K562 (cell line): ENCODE data around the gene PEX10. TPM values are rescaled to one million over a fixed set of nuclear protein-coding genes. Genes with fewer than 3 reads are reported as not detected.

Experiments used
- ATAC-seq: fragments of 200-7000 bp; cut with Tn5 transposase; 3 replicates; pipeline ENCODE4 v1.9.1; 2020; ENCODE audit warnings: moderate library complexity
- BruUV-seq: library from RNA; stranded (reverse); fragments of 400-500 nt; replicated peaks from 2 replicates; lab custom pipeline; 2021; lab: Mats Ljungman, UMichigan
- CTCF ChIA-PET: fragments of 300-600 bp; formaldehyde crosslinking; extraction: SDS; loops from one replicate; lab custom pipeline; 2021; ENCODE audit warnings: low intra/inter-chr PET ratio; lab: Yijun Ruan, JAX
- POLR2A ChIA-PET: fragments of 300-600, 350-650 bp; sonication (Branson Sonifier 250); formaldehyde crosslinking; extraction: SDS; loops from one replicate; lab custom pipeline; 2021; ENCODE audit warnings: antibody characterized with exemption, inconsistent platforms; lab: Yijun Ruan, JAX
- DNase-seq, 4 experiments: peaks; one replicate each; pipeline versions ENCODE4 v3.0.0 to v3.0.0-alpha.2; 2011 to 2018; ENCODE audit warnings: low spot score in 3 of 4, mixed read lengths in 3 of 4; ENCODE audit errors: extremely low read depth in 1 of 4
- FAIRE-seq: peaks from 2 replicates; lab custom pipeline; 2011; peaks lifted over from hg19 to GRCh38; lab: Jason Lieb, UNC
- H2AFZ ChIP-seq: 2 replicates; pipeline ENCODE4 v1.6.0; 2011; ENCODE audit warnings: low read depth, low read length, control low read depth, inconsistent platforms
- H3K27ac ChIP-seq: fragments of 200-600 bp; 3 replicates; pipeline ENCODE4 v1.8.0; 2011; ENCODE audit warnings: low read depth, mild to moderate bottlenecking, control low read depth, inconsistent platforms, low read length, moderate library complexity, mixed read lengths; ENCODE audit errors: extremely low read depth
- H3K27me3 ChIP-seq, 2 experiments: fragments of 300-600 bp in 1 of 2; 2 replicates in 1 of 2; 3 replicates in 1 of 2; pipeline versions ENCODE4 v1.6.0 to v1.8.0; 2011; ENCODE audit warnings: inconsistent platforms in 2 of 2, low read length in 2 of 2, mild to moderate bottlenecking in 1 of 2, mixed read lengths in 1 of 2, moderate library complexity in 1 of 2; ENCODE audit not compliant: control insufficient read depth in 2 of 2, insufficient read depth in 2 of 2
- H3K36me3 ChIP-seq: fragments of 300-600 bp; 3 replicates; pipeline ENCODE4 v1.8.0; 2011; ENCODE audit warnings: mild to moderate bottlenecking, low read length, inconsistent platforms; ENCODE audit not compliant: control insufficient read depth, insufficient read depth
- H3K4me1 ChIP-seq, 2 experiments: fragments of 200-600 bp in 1 of 2; replicated peaks in 1 of 2; 2 replicates in 1 of 2; 3 replicates in 1 of 2; pipeline versions ENCODE4 v1.5.1 to v1.8.0; 2011; ENCODE audit warnings: inconsistent platforms in 2 of 2, low read length in 2 of 2, mild to moderate bottlenecking in 1 of 2, mixed read lengths in 1 of 2, moderate library complexity in 1 of 2; ENCODE audit not compliant: control insufficient read depth in 2 of 2, insufficient read depth in 2 of 2
- H3K4me2 ChIP-seq: 2 replicates; pipeline ENCODE4 v1.6.1; 2011; ENCODE audit warnings: low read length, control low read depth, inconsistent platforms, mixed read lengths; ENCODE audit not compliant: insufficient read depth
- H3K4me3 ChIP-seq: fragments of 200-600 bp; sonication (generic), shearing (Covaris generic); 2 replicates; pipeline ENCODE4 v1.5.1; 2016; ENCODE audit warnings: control low read depth, inconsistent platforms
- H3K79me2 ChIP-seq: fragments of 200-600 bp; 3 replicates; pipeline ENCODE4 v1.8.0; 2011; ENCODE audit warnings: low read length, inconsistent platforms; ENCODE audit not compliant: control insufficient read depth, insufficient read depth
- H3K9ac ChIP-seq, 2 experiments: 2 replicates each; pipeline versions ENCODE4 v1.6.0 to v1.6.1; 2011; ENCODE audit warnings: low read depth in 2 of 2, low read length in 2 of 2, control low read depth in 1 of 2, inconsistent platforms in 1 of 2, mild to moderate bottlenecking in 1 of 2, mixed read lengths in 1 of 2; ENCODE audit not compliant: insufficient read depth in 1 of 2
- H3K9me1 ChIP-seq: one replicate; pipeline ENCODE4 v1.6.0; 2011; ENCODE audit warnings: inconsistent platforms, mild to moderate bottlenecking, low read length, moderate library complexity; ENCODE audit not compliant: control insufficient read depth, insufficient read depth
- H3K9me3 ChIP-seq: replicated peaks from 2 replicates; pipeline ENCODE4 v1.5.1; 2011; ENCODE audit warnings: low read depth, low read length, inconsistent platforms; ENCODE audit not compliant: control insufficient read depth, insufficient read depth
- H4K20me1 ChIP-seq: replicated peaks from 2 replicates; pipeline ENCODE4 v1.6.1; 2011; ENCODE audit warnings: low read length, inconsistent platforms, mixed read lengths; ENCODE audit not compliant: control insufficient read depth, insufficient read depth
- ASH1L ChIP-seq: fragments of 450-650 bp; IDR thresholded peaks from 2 replicates; pipeline ENCODE4 v1.6.1; 2018; ENCODE audit warnings: borderline replicate concordance, mild to moderate bottlenecking, low read depth; ENCODE audit not compliant: partially characterized antibody
- GABPB1 ChIP-seq: sonication (generic); formaldehyde crosslinking; IDR thresholded peaks from 2 replicates; pipeline ENCODE4 v1.8.0; 2022; ENCODE audit warnings: mild to moderate bottlenecking, missing genetic modification reagents
- JUNB ChIP-seq: fragments of 450-650 bp; formaldehyde crosslinking; conservative IDR thresholded peaks from 2 replicates; pipeline ENCODE4 v1.4.0; 2020; ENCODE audit warnings: mild to moderate bottlenecking
- KAT8 ChIP-seq: fragments of 450-650 bp; IDR thresholded peaks from 2 replicates; pipeline ENCODE4 v1.6.1; 2016; ENCODE audit warnings: low read depth, mild to moderate bottlenecking
- PATZ1 ChIP-seq: fragments of 250-450 bp; sonication (Bioruptor Pico); IDR thresholded peaks from 2 replicates; pipeline ENCODE4 v1.5.0; 2020; ENCODE audit warnings: mild to moderate bottlenecking, borderline replicate concordance
- THRB ChIP-seq: fragments of 450-650 bp; formaldehyde crosslinking; conservative IDR thresholded peaks from 2 replicates; pipeline ENCODE4 v1.4.0; 2022; ENCODE audit warnings: mild to moderate bottlenecking, missing genetic modification characterization
- ZNF197 ChIP-seq: fragments of 200-800 bp; sonication (Bioruptor generic); IDR thresholded peaks from 2 replicates; pipeline ENCODE4 v1.6.1; 2016; ENCODE audit warnings: low read depth, missing genetic modification characterization, missing compliant biosample characterization
- ZNF592 ChIP-seq: fragments of 450-650 bp; IDR thresholded peaks from 2 replicates; pipeline ENCODE4 v1.6.1; 2017; ENCODE audit warnings: antibody characterized with exemption, mild to moderate bottlenecking
- WGBS: fragments of 100-300 bp; shearing (Covaris generic); methylation state at CpG from one replicate; pipeline ENCODE4 v1.1.6; 2016; ENCODE audit warnings: low coverage, mixed read lengths; ENCODE audit not compliant: insufficient coverage; ENCODE audit errors: missing lambda C conversion rate; 5-methylcytosine and 5-hydroxymethylcytosine counted together
- in situ Hi-C: fragments of 300-500 bp; cut with MboI; formaldehyde crosslinking; loops from 4 replicates; pipeline ENCODE4 v1.15.0; 2018; ENCODE audit warnings: inconsistent platforms, mixed read lengths
- intact Hi-C: fragments of 100-400 bp; cut with micrococcal nuclease; formaldehyde crosslinking; loops from 2 replicates; pipeline ENCODE4 v1.14.2; 2022
- polyA plus RNA-seq, 8 experiments: library from polyadenylated mRNA; depleted of rRNA in 4 of 8; stranded (reverse) in 5 of 8; unstranded in 3 of 8; fragments of >200 nt; fragmentation: Nextera tagmentation in 2 of 8; fragmentation: Illumina TruSeq in 1 of 8; extraction: Ambion mirVana in 2 of 8; extraction: Trizol in 1 of 8; gene quantifications; 2 replicates each; pipeline versions ENCODE4 v1.2.1 to v1.2.3, GENCODE V29; 2011 to 2014; ENCODE audit warnings: inconsistent platforms in 1 of 8, missing spikeins in 1 of 8
- total RNA-seq, 7 experiments: library from RNA; depleted of rRNA in 6 of 7; stranded (reverse); fragments of >200 nt in 6 of 7; fragmentation: Illumina TruSeq in 2 of 7; extraction: Trizol in 2 of 7; gene quantifications; 2 replicates each; pipeline versions ENCODE4 v1.2.1 to v1.2.3, GENCODE V29; 2011 to 2021; ENCODE audit warnings: low replicate concordance in 1 of 7
- TF ChIP-seq, protein P1 (sequence below), 2 experiments: IDR thresholded peaks; 2 replicates each; pipeline ENCODE4 v1.6.1; 2012; ENCODE audit warnings: improper control_type of control experiment in 2 of 2, low read depth in 2 of 2, low read length in 2 of 2, borderline replicate concordance in 1 of 2

The PEX10 gene
- total and polyA plus RNA-seq, 9 of the 15 experiments (the other 6 are each of a cell fraction or from before 2014, with no cell fraction given), result 0.03 to 26.2 (median 8.7) TPM

DNA sequence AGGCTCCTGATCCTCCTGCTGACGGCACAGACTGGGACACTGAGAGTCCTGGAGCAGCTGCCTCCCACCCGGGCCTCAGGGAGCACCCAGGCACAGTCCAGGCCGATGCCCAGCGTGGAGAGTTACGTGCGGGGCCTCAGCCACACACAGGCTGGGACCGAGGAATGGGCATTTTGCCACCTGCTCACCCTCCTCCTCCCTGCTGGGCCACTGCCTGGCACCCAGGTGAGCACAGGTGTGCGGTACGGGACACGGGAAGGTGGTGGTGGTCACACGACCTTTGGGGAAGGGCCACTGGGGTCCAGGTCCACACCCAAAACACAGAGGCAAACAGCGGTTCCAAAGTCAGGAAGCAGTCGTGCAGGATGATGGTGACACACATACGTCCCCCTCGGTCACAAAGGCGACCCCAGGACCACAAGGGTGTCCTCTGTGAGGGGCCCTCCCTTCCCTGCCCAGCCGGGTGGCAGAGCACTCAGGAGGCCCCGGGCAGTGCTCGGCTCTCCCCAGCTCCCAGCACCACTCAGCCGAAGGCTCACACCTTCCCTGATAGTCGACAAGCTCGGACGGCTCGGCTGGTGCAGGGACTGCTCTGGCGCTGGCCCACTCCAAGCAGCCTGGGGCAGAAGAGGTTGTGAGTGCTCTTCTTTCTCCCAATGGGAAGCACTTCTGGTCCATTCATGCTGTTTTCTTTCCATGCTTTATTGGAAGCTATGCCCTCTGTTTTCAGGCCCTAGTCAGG, 35.3 kb downstream of the PEX10 start:
- in situ Hi-C loops, result loop anchor here (10.0 kb wide), 1 partner anchor 182 kb away; the partner anchor contains the start of gene FAAP20
- Histone ChIP-seq H3K9me3 (no peaks in the 10 kb centered on the region), H3K79me2 (no peaks in the 10 kb centered on the region), H3K4me1 (peaks cover 0 to 64% of the 10 kb centered on the region in 2 experiments; a peak in 2 of 5 replicates), H3K36me3 (no peaks in the 10 kb centered on the region), H3K9ac (0 out of 4 replicates have a peak overlapping the region, but pooled peaks of 1 of the 2 experiments have one; percentile 11), H2AFZ (no peak overlapping the region), H3K4me2 (no peak overlapping the region), H3K27ac (no peak overlapping the region), H3K27me3 (peaks cover 58 to 91% of the 10 kb centered on the region in 2 experiments; a peak in 4 of 5 replicates), H3K9me1 (no peaks in the 10 kb centered on the region), H4K20me1 (peaks cover 17% of the 10 kb centered on the region), H3K4me3 (no peak overlapping the region)
- FAIRE-seq (peak; percentile 37), DNase-seq (no peak), ATAC-seq (no peak)
- no TSS peak for BruUV-seq
- intact Hi-C loops, result loop anchor here (10.0 kb wide), 1 partner anchor 62 kb away; no protein-coding TSS in a partner anchor
- ChIA-PET POLR2A (interaction anchor here (0.6 to 1.1 kb wide), 5 partner anchors 9 to 233 kb away, joined by 3 read pairs; no protein-coding TSS in a partner anchor), CTCF (no interaction called here)
- 16% methylated on average over 25 of the region's 25 CpGs for WGBS
- TF ChIP-seq ASH1L (no peak), THRB (no peak), PATZ1 (no peak), ZNF197 (CRISPR knock-in tag) (no peak), KAT8 (no peak), JUNB (CRISPR knock-in tag) (no peak), ZNF592 (no peak), GABPB1 (0 out of 2 replicates have a peak, but pooled peaks have one; percentile 23)
- TF ChIP-seq, protein P1, sequence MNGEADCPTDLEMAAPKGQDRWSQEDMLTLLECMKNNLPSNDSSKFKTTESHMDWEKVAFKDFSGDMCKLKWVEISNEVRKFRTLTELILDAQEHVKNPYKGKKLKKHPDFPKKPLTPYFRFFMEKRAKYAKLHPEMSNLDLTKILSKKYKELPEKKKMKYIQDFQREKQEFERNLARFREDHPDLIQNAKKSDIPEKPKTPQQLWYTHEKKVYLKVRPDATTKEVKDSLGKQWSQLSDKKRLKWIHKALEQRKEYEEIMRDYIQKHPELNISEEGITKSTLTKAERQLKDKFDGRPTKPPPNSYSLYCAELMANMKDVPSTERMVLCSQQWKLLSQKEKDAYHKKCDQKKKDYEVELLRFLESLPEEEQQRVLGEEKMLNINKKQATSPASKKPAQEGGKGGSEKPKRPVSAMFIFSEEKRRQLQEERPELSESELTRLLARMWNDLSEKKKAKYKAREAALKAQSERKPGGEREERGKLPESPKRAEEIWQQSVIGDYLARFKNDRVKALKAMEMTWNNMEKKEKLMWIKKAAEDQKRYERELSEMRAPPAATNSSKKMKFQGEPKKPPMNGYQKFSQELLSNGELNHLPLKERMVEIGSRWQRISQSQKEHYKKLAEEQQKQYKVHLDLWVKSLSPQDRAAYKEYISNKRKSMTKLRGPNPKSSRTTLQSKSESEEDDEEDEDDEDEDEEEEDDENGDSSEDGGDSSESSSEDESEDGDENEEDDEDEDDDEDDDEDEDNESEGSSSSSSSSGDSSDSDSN (IDR thresholded peaks at IDR 0.05; ENCODE audit: borderline replicate concordance in 1 of 2, low read depth in 2 of 2, low read length in 2 of 2), result peak in 1 of 2 experiments; percentile 53; a peak in 1 of 4 replicates
